HG03575 (cell line): ENCODE measurements around the gene RIMKLB.
"Not testable (repeated sequence)": the region's sequence is repeated elsewhere in the genome, so short reads cannot be mapped to it uniquely, and the experiment has no call there.

ENCODE experiments used
- ATAC-seq: cut with Tn5 transposase; IDR thresholded peaks from one replicate; pipeline ENCODE4 v1.9.1; 2021; ENCODE audit not compliant: unreplicated experiment, insufficient number of reproducible peaks, low FRiP score; ENCODE audit errors: extremely low read depth

Gene RIMKLB

DNA sequence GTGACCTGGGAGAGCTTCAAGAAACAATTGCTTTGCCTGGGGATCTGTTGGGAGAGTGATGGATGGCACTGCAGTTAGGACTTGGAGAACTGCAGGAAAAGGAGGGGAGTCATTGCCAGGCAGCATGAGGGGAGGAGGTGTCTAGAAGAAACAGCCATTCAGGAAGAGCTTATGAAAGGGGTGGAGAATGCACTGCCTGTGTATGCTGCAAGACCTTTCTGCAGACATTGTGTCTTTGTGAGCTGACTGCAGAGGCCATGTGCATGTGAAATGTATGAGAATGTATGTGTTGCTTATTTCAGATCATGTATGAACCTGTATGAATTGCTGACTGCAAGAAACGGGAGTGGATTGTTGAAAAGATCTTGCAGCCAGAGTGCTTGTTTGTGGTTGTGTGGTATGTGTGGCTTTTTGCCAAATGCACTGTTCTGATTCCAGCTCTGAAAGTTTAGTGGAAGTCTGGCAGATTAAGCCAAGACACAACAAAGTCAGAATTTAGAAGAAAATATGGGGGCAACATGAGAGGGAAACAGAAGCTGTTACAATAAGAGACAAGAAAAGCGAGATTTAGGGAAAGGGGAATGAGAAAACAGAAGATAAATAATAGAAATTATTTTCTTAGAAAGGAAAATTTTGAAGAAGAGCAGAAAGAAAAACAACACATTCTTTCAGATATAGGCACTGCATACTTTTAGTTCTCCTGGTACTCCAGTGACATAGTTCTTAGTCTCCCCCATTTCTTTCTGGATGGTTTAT, 9.8 kb upstream of the RIMKLB start:
- no peak for ATAC-seq

DNA sequence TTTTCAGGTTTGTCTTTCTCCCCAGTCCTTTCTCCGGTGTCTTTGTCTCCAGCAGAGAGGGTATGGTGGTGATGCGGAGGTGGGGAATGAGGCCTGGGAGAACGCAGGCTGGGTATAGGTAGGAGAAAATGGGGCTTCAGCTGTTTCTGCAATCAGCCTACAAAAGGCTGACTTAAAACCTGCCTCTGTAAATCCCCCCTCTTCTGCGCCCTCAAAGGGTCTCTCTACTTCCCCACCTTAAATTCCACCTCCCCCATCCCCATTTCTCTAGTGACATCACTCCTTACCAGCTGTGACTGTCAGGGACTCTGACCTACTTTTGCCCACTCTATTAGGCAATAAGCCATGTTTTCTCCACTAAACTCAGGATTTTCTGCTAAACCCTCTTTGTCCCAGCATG, 8.1 kb upstream of the RIMKLB start:
- ATAC-seq: no peak

DNA sequence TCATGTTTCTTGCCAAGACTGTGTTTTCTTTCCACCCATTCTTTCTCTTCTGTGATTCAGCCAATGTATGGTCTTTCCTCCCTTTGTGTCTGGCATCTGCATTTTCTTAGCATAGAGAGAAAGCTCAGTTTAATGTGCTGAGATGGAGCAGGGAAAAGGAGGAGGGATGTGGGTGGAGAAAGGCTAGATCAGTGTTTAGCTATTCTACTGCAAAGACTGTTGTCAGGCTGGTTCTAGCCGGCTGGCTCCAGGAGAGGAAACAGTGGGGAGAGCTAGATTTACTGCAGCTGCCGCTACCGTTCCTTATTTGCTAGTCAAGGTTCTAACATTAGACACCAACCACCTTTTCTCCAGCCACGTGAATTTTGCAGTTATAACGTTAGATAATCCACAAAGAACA, 5.2 kb upstream of the RIMKLB start:
- ATAC-seq: no peak

DNA sequence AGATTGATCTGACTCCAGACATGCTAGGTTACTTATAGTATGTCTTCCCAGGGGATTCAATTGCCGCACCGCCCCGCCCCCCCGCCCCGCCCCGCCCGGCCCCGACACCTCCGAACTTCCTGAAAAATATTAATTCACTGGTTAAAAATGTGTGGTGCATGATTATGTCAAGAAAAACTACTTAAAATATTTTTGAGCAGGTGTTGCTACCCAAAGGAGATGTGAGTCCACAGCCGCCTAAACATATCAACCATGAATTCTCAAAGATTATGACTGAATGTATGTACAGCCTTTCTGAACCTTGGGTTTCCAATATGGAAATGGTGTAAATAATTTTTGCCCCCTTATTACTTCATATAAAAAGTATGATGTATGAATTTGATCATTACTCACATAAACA, 2.7 kb upstream of the RIMKLB start:
- ATAC-seq: no peak

DNA sequence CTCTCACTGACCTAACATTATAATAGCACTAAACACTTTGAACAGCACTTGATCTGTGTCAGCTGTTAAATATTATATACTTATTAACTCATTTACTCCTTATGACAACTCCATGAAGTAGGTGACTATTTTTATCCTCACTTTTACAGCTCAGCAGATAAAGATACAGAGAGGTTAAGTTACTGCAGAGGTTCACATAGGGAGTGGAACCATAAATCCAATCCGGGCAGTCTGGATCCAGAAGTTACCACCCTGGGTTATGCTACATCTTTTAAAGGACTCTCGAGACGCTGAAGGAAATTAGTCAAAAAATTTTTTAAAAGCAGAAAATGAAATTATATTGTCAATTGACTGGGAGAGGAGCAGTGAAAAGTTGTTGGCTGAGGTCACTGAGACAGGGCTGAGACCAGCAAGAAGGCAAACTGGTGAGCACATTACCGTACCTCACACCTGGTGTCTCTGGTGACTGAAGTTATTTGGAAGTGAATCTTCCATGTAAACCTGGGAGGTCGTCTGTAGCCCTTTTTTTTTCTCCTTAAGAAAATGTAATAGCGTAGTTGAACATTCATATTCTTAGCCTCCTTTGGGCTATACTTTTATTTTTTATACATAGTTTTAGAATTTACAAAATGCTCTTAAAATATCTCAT, 1.2 kb upstream of the RIMKLB start:
- ATAC-seq: no peak

GRCh38 chr12:8697120-8697475, 693 bp upstream of the RIMKLB start:
- no peak for ATAC-seq

DNA sequence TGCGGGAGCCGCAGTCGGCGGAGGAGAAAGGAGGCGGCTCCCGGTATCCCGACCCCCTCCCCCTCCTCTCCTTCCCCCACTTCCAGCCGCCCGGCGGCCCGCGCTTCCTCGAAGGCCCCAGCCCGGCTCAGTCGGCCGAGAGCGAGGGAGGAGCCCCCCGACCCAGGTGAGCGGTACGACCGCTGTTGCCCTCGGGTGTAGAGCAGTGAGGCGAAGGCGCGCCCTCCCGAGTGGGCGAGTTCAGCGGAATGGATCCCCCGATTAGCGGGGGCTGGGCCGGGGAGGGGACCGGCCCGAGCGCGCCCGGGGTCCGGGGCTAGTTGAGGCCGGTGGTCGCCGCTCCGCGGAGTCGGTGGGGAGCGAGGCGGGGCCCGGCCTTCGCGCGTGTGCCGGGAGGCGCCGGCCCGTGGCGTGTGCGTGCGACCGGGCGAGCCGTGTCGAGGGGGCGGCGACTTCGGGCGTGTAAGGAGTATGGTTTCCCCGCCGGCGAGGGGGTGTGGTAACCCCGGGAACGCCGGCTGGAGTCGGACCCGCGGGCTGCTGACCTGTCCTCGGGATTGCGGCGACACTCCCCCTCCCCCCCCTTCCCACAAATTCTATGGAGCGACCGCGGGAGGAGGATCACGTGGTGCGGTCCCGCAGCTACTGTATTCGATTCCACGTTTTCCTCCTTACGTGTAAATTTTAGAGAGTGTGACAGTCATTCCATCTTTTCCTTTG, 501 bp downstream of the RIMKLB start:
- ATAC-seq: no peak

DNA sequence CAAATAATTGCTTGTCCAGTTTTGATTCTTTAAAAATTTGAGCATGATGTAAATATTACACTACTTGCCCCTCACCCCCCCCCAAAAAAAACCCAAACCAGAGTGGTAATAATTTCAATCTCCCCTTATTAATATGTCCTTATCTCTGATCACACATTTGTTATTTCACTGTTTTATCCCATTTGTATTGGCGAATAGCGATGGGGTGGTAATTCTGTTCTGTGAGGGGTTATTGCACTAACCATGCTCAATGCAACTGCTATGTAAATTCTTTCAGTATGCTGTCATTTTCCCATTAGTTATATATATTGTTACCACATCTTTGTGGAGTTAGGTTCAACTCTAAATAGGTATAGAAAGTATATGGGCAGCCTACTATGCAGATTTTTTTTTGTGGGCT, 1.1 kb downstream of the RIMKLB start:
- ATAC-seq: no peak

DNA sequence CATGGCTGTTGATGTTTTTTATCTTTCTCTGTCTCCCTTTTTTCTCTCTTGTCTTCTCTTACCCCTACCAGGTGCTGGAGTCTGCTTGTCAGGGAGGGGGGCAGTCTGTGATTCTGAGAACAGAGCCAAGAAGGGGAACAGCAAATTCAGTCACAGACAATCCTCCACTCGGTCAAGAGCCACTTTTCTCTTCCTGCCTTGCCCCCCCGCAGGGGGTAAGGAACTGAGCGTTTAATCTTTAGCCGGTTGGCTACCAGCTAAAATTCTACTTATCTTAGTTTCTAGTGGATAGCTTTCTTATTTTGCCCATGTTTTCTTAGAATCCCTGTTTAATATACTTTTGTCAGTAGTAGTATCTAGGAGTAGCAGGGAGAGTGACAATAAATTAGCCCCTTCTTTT, 1.9 kb downstream of the RIMKLB start:
- no peak for ATAC-seq

GRCh38 chr12:8701046-8701660, 3.4 kb downstream of the RIMKLB start:
- ATAC-seq: no peak

GRCh38 chr12:8702159-8702558, 4.4 kb downstream of the RIMKLB start:
- ATAC-seq: no peak

GRCh38 chr12:8709124-8709830, 11.5 kb downstream of the RIMKLB start:
- no peak for ATAC-seq

DNA sequence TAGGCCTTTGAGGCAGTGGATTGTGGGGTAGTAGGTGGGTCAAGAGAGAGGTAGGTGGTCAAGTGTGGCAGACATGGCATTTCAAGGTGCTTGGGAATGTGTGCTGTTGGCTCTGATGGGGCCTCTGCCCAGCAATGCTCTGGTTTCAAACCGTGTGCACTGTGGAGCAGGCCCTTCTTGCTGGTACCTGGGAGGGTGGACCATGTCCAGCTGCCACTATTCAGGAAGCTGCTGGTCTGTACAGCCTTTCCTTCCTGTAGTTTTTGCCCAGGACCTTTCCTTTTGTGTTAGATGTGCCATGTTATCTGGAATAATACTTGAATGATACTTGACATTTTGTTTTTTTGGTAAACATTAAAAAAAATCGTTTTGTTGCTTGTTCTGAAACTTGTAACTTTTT, 14.8 kb downstream of the RIMKLB start:
- no peak for ATAC-seq

- no peak for ATAC-seq
Observed at GRCh38 chr12:8722286-8722800, 24.6 kb downstream of the RIMKLB start.

- no peak for ATAC-seq
Observed at GRCh38 chr12:8734873-8735381, 37.1 kb downstream of the RIMKLB start.

DNA sequence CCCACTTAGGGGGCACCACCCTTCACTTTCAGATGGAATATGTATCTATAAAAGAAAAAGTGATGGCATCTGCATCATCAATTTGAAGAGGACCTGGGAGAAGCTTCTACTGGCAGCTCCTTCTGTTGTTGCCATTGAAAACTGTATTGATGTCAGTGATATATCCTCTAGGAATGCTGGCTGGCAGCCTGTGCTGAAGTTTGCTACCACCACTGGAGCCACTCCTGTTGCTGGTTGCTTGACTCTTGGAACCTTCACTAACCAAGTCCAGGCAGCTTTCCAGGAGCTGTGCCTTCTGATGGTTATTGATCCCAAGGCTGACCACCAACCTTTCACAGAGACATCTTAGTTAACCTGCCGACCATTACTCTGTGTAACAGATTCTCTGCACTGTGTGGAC, 44.7 kb downstream of the RIMKLB start:
- ATAC-seq: no peak

- ATAC-seq: not testable (repeated sequence)
Observed at GRCh38 chr12:8743121-8743520, 45.3 kb downstream of the RIMKLB start.

DNA sequence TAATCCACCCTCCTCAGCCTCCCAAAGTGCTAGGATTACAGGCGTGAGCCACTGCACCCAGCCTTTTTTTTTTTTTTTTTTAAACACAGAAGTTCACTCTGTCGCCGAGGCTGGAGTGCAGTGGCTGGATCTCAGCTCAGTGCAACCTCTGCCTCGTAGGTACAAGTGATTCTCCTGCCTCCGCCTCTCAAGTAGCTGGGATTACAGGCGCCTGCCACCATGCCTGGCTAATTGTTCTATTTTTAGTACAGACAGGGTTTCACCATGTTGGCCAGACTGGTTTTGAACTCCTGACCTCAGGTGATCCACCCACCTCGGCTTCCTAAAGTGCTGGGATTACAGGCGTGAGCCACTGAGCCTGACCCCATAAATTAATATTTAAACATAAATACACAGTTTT, 47.8 kb downstream of the RIMKLB start:
- ATAC-seq: not testable (repeated sequence)

- ATAC-seq: no peak
Observed at GRCh38 chr12:8746046-8746445, 48.3 kb downstream of the RIMKLB start.
